Transverse colon (tissue), 3 donors: ENCODE measurements around the gene PTPMT1.
"Not testable (repeated sequence)": the region's sequence is repeated elsewhere in the genome, so short reads cannot be mapped to it uniquely, and the experiment has no call there.

Source experiments
- POLR2A ChIP-seq: fragments of 450-650 bp; IDR thresholded peaks from one replicate; pipeline ENCODE4 v1.6.1; 2016; ENCODE audit warnings: antibody characterized with exemption, mild to moderate bottlenecking, moderate library complexity
- TF ChIP-seq, protein P1 (sequence below), 5 experiments: fragments of 200-600 bp in 3 of 5; fragments of 450-650 bp in 2 of 5; sonication (generic) in 3 of 5; IDR thresholded peaks; 1 replicate in 2 of 5; 2 replicates in 3 of 5; pipeline ENCODE4 v1.5.1; 2016 to 2017; ENCODE audit warnings: antibody characterized with exemption in 5 of 5, inconsistent platforms in 3 of 5, mild to moderate bottlenecking in 2 of 5, moderate library complexity in 1 of 5

DNA sequence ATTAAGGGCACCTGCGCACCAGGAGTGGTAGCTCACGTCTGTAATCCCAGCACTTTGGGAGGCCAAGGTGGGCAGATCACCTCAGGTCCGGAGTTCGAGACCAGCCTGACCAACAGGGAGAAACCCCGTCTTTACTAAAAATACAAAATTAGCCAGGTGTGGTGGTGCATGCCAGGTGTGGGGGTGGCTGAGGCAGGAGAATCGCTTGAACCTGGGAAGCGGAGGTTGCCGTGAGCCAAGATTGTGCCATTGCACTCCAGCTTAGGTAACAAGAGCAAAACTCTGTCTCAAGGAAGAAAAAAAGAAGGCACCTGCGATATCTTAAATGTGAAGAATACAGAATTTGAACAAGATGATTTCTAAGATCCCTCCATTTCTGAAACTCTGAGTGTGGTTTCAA is 39.4 kb upstream of the PTPMT1 start:
- not testable (repeated sequence) for TF ChIP-seq POLR2A
- TF ChIP-seq, protein P1, sequence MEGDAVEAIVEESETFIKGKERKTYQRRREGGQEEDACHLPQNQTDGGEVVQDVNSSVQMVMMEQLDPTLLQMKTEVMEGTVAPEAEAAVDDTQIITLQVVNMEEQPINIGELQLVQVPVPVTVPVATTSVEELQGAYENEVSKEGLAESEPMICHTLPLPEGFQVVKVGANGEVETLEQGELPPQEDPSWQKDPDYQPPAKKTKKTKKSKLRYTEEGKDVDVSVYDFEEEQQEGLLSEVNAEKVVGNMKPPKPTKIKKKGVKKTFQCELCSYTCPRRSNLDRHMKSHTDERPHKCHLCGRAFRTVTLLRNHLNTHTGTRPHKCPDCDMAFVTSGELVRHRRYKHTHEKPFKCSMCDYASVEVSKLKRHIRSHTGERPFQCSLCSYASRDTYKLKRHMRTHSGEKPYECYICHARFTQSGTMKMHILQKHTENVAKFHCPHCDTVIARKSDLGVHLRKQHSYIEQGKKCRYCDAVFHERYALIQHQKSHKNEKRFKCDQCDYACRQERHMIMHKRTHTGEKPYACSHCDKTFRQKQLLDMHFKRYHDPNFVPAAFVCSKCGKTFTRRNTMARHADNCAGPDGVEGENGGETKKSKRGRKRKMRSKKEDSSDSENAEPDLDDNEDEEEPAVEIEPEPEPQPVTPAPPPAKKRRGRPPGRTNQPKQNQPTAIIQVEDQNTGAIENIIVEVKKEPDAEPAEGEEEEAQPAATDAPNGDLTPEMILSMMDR (IDR thresholded peaks at IDR 0.05), result not testable (repeated sequence)
